ENCODE results near the gene RNF157.

The RNF157 gene

GRCh38 chr17:76132574-76133338 lies 107.5 kb downstream of the RNF157 start:
- CTCF ChIA-PET, result interaction anchor here (0.9 to 1.6 kb wide), 6 partner anchors 10 to 166 kb away, joined by 3 to 6 read pairs (median 4); no protein-coding TSS in a partner anchor
- POLR2A ChIA-PET, result no interaction called here
- TF ChIP-seq CTCF (IDR thresholded peaks at IDR 0.05; ENCODE audit: insufficient read depth, low read length, missing control alignments), result no peak
- DNase-seq (ENCODE audit: low read depth, low spot score), result no peak
- no peak overlapping the region for H3K4me3 ChIP-seq (ENCODE audit: low read depth, low read length)

- DNase-seq (ENCODE audit: low read depth, low spot score), result no peak
- H3K4me3 ChIP-seq (ENCODE audit: low read depth, low read length), result no peak overlapping the region
- CTCF ChIA-PET, result interaction anchor here (1.1 to 2.1 kb wide), 4 partner anchors 11 to 148 kb away, joined by 3 to 6 read pairs (median 4); no protein-coding TSS in a partner anchor
- no peak for TF ChIP-seq CTCF (IDR thresholded peaks at IDR 0.05; ENCODE audit: insufficient read depth, low read length, missing control alignments)
- POLR2A ChIA-PET, result no interaction called here
These were observed 108.4 kb downstream of the RNF157 start for GRCh38 chr17:76131692-76132573.

GRCh38 chr17:76131051-76131691 lies 109.1 kb downstream of the RNF157 start:
- DNase-seq (ENCODE audit: low read depth, low spot score), result no peak
- CTCF ChIA-PET, result interaction anchor here (1.0 to 2.1 kb wide), 4 partner anchors 10 to 51 kb away, joined by 3 to 6 read pairs (median 4); no protein-coding TSS in a partner anchor
- no peak overlapping the region for H3K4me3 ChIP-seq (ENCODE audit: low read depth, low read length)
- no peak for TF ChIP-seq CTCF (IDR thresholded peaks at IDR 0.05; ENCODE audit: insufficient read depth, low read length, missing control alignments)
- POLR2A ChIA-PET, result no interaction called here

- CTCF ChIA-PET, result interaction anchor here (0.6 to 2.1 kb wide), 5 partner anchors 9 to 168 kb away, joined by 3 to 6 read pairs (median 3); no protein-coding TSS in a partner anchor
These were observed 109.8 kb downstream of the RNF157 start for GRCh38 chr17:76130473-76130872.

GRCh38 chr17:76125922-76126321 lies 114.4 kb downstream of the RNF157 start:
- TF ChIP-seq CTCF (IDR thresholded peaks at IDR 0.05; ENCODE audit: insufficient read depth, low read length, missing control alignments), result no peak
- DNase-seq (ENCODE audit: low read depth, low spot score), result no peak
- ChIA-PET POLR2A (no interaction called here), CTCF (interaction anchor here (0.8 to 13.3 kb wide), 17 partner anchors 10 to 177 kb away, joined by 3 to 292 read pairs (median 5); partner anchors contain the start of gene EXOC7)
- no peak overlapping the region for H3K4me3 ChIP-seq (ENCODE audit: low read depth, low read length)

More at GRCh38 chr17:76130473-76130872, 109.8 kb downstream of the RNF157 start:
- POLR2A ChIA-PET, result no interaction called here
- H3K4me3 ChIP-seq (ENCODE audit: low read depth, low read length), result no peak overlapping the region
- no peak for TF ChIP-seq CTCF (IDR thresholded peaks at IDR 0.05; ENCODE audit: insufficient read depth, low read length, missing control alignments)
- DNase-seq (ENCODE audit: low read depth, low spot score), result no peak
